SK-N-SH (cell line): Measurements from ENCODE around the gene CA7. TPM values are rescaled to one million over a fixed set of nuclear protein-coding genes. Genes with fewer than 3 reads are reported as not detected.

Experiments used
- CTCF ChIA-PET: fragments of 300-600, 350-600 bp; formaldehyde crosslinking; extraction: SDS; loops from one replicate; lab custom pipeline; 2021; lab: Yijun Ruan, JAX
- POLR2A ChIA-PET: fragments of 350-600 bp; sonication (Branson Sonifier 250); formaldehyde crosslinking; extraction: SDS; loops from one replicate; lab custom pipeline; 2020; ENCODE audit warnings: antibody characterized with exemption, inconsistent platforms; lab: Yijun Ruan, JAX
- DNase-seq: peaks from one replicate; pipeline ENCODE4 v3.0.0; 2012
- H2AFZ ChIP-seq: fragments of 200-600 bp; sonication (generic); 2 replicates; pipeline ENCODE4 v1.8.1; 2016; ENCODE audit warnings: antibody characterized with exemption, mild to moderate bottlenecking, low read depth
- H3F3A ChIP-seq: fragments of 200-600 bp; sonication (generic); replicated peaks from 2 replicates; pipeline ENCODE3; 2016; ENCODE audit warnings: antibody characterized with exemption, mild to moderate bottlenecking; ENCODE audit not compliant: insufficient read depth
- H3K27ac ChIP-seq, 2 experiments: fragments of 200-500 bp in 1 of 2; fragments of 200-600 bp in 1 of 2; sonication (Bioruptor generic) in 1 of 2; sonication (generic), shearing (Covaris generic) in 1 of 2; 2 replicates each; pipeline versions ENCODE4 v1.5.1 to v1.6.1; 2014 to 2016; ENCODE audit warnings: low read depth in 2 of 2, inconsistent platforms in 1 of 2, low read length in 1 of 2, mild to moderate bottlenecking in 1 of 2, mixed read lengths in 1 of 2
- H3K27me3 ChIP-seq: fragments of 200-600 bp; sonication (generic), shearing (Covaris generic); 2 replicates; pipeline ENCODE4 v1.6.1; 2016; ENCODE audit warnings: mixed run types; ENCODE audit not compliant: insufficient read depth
- H3K36me3 ChIP-seq, 2 experiments: fragments of 200-500 bp in 1 of 2; fragments of 200-600 bp in 1 of 2; sonication (Bioruptor generic) in 1 of 2; sonication (generic) in 1 of 2; replicated peaks in 1 of 2; 2 replicates each; pipeline versions ENCODE3 to v1.5.1; 2014 to 2016; ENCODE audit warnings: low read length in 1 of 2, mild to moderate bottlenecking in 1 of 2; ENCODE audit not compliant: insufficient read depth in 2 of 2, control insufficient read depth in 1 of 2
- H3K4me1 ChIP-seq, 2 experiments: fragments of 200-500 bp in 1 of 2; fragments of 200-600 bp in 1 of 2; sonication (Bioruptor generic) in 1 of 2; sonication (generic), shearing (Covaris generic) in 1 of 2; 2 replicates each; pipeline versions ENCODE4 v1.5.1 to v1.6.1; 2014 to 2016; ENCODE audit warnings: low read depth in 1 of 2, low read length in 1 of 2, mixed run types in 1 of 2; ENCODE audit not compliant: insufficient read depth in 2 of 2, control insufficient read depth in 1 of 2
- H3K4me2 ChIP-seq: fragments of 200-600 bp; sonication (generic), shearing (Covaris generic); 2 replicates; pipeline ENCODE4 v1.6.1; 2017; ENCODE audit warnings: mixed run types
- H3K4me3 ChIP-seq, 2 experiments: fragments of 200-500 bp in 1 of 2; fragments of 200-600 bp in 1 of 2; sonication (Bioruptor generic) in 1 of 2; sonication (generic), shearing (Covaris generic) in 1 of 2; 2 replicates each; pipeline versions ENCODE4 v1.5.1 to v1.8.1; 2014 to 2016; ENCODE audit warnings: low read depth in 2 of 2, inconsistent platforms in 1 of 2, low read length in 1 of 2, mild to moderate bottlenecking in 1 of 2, mixed read lengths in 1 of 2, moderate library complexity in 1 of 2
- H3K79me2 ChIP-seq: fragments of 200-600 bp; sonication (generic); 2 replicates; pipeline ENCODE4 v1.8.1; 2017; ENCODE audit warnings: mild to moderate bottlenecking; ENCODE audit not compliant: insufficient read depth
- H3K9ac ChIP-seq: fragments of 200-600 bp; sonication (generic); 2 replicates; pipeline ENCODE4 v1.6.1; 2017; ENCODE audit warnings: mixed run types
- H3K9me2 ChIP-seq: fragments of 200-600 bp; sonication (generic); 2 replicates; pipeline ENCODE4 v1.6.1; 2017; ENCODE audit warnings: mixed run types
- H3K9me3 ChIP-seq: fragments of 200-600 bp; sonication (generic); 2 replicates; pipeline ENCODE4 v1.6.1; 2017; ENCODE audit warnings: mixed run types, mild to moderate bottlenecking, moderate library complexity
- H4K20me1 ChIP-seq: fragments of 200-600 bp; sonication (generic); 2 replicates; pipeline ENCODE4 v1.6.1; 2017; ENCODE audit warnings: mild to moderate bottlenecking, mixed run types; ENCODE audit not compliant: insufficient read depth
- CHD2 ChIP-seq: fragments of 150-350 bp; IDR thresholded peaks from 2 replicates; pipeline ENCODE4 v1.6.1; 2018; ENCODE audit warnings: low read length; ENCODE audit not compliant: partially characterized antibody
- ELF1 ChIP-seq: IDR thresholded peaks from 2 replicates; pipeline ENCODE4 v1.4.0; 2012
- EP300 ChIP-seq, 2 experiments: IDR thresholded peaks; 2 replicates each; pipeline versions ENCODE4 v1.4.0 to v1.6.1; 2012; ENCODE audit warnings: borderline replicate concordance in 1 of 2, low read depth in 1 of 2, low read length in 1 of 2
- FOSL2 ChIP-seq: IDR thresholded peaks from 2 replicates; pipeline ENCODE4 v1.4.0; 2012; ENCODE audit warnings: low read depth, mild to moderate bottlenecking, moderate library complexity, borderline replicate concordance
- FOXJ3 ChIP-seq: sonication (generic); formaldehyde crosslinking; IDR thresholded peaks from 2 replicates; pipeline ENCODE4 v1.5.1; 2020; ENCODE audit warnings: mild to moderate bottlenecking, missing genetic modification reagents
- FOXM1 ChIP-seq: IDR thresholded peaks from 2 replicates; pipeline ENCODE4 v1.4.0; 2012; ENCODE audit warnings: low read depth, mild to moderate bottlenecking
- GATA2 ChIP-seq: sonication (generic); formaldehyde crosslinking; IDR thresholded peaks from 2 replicates; pipeline ENCODE4 v1.5.0; 2020; ENCODE audit warnings: mild to moderate bottlenecking, missing genetic modification reagents
- MEF2A ChIP-seq: IDR thresholded peaks from 2 replicates; pipeline ENCODE4 v1.4.0; 2012; ENCODE audit warnings: low read depth, borderline replicate concordance
- MXI1 ChIP-seq: IDR thresholded peaks from 2 replicates; pipeline ENCODE4 v1.6.1; 2012; ENCODE audit warnings: mild to moderate bottlenecking, low read depth, low read length, improper control_type of control experiment
- NFIC ChIP-seq: IDR thresholded peaks from 2 replicates; pipeline ENCODE4 v1.4.0; 2012; ENCODE audit warnings: borderline replicate concordance
- NRF1 ChIP-seq: IDR thresholded peaks from 2 replicates; pipeline ENCODE4 v1.6.1; 2012; ENCODE audit warnings: low read depth, mild to moderate bottlenecking, low read length
- PBX3 ChIP-seq: IDR thresholded peaks from 2 replicates; pipeline ENCODE4; 2012
- POLR2AphosphoS5 ChIP-seq: IDR thresholded peaks from 2 replicates; pipeline ENCODE4 v1.6.1; 2012; ENCODE audit warnings: low read depth, low read length
- RCOR1 ChIP-seq: fragments of 150-350 bp; IDR thresholded peaks from 2 replicates; pipeline ENCODE4 v1.6.1; 2017; ENCODE audit warnings: antibody characterized with exemption, low read length
- REST ChIP-seq: IDR thresholded peaks from 2 replicates; pipeline ENCODE4 v1.6.1; 2012; ENCODE audit warnings: mild to moderate bottlenecking, low read depth, low read length, moderate library complexity
- RXRA ChIP-seq: IDR thresholded peaks from 2 replicates; pipeline ENCODE4 v1.4.0; 2012; ENCODE audit warnings: low read depth, mild to moderate bottlenecking, borderline replicate concordance
- SIN3A ChIP-seq: IDR thresholded peaks from 2 replicates; pipeline ENCODE4 v1.6.1; 2012; ENCODE audit warnings: low read depth, mild to moderate bottlenecking, low read length, moderate library complexity, borderline replicate concordance
- SMC3 ChIP-seq: IDR thresholded peaks from 2 replicates; pipeline ENCODE4 v1.6.1; 2012; ENCODE audit warnings: low read depth, low read length, improper control_type of control experiment
- TCF12 ChIP-seq: IDR thresholded peaks from 2 replicates; pipeline ENCODE4 v1.4.0; 2012
- YY1 ChIP-seq: IDR thresholded peaks from 2 replicates; pipeline ENCODE4 v1.4.0; 2012; ENCODE audit warnings: low read depth, mild to moderate bottlenecking
- polyA plus RNA-seq, 3 experiments: library from polyadenylated mRNA; depleted of rRNA; stranded (reverse); fragments of >200 nt; gene quantifications; 2 replicates each; pipeline ENCODE4 v1.2.3, GENCODE V29; 2012
- TF ChIP-seq, protein P1 (sequence below): fragments of 200-600 bp; sonication (generic); IDR thresholded peaks from 2 replicates; pipeline ENCODE4 v1.6.1; 2017; ENCODE audit warnings: antibody characterized with exemption, mild to moderate bottlenecking, moderate library complexity
- TF ChIP-seq, protein P2 (sequence below): fragments of 150-350 bp; IDR thresholded peaks from 2 replicates; pipeline ENCODE4 v1.6.1; 2017; ENCODE audit warnings: antibody characterized with exemption, low read length, low read depth, borderline replicate concordance

The CA7 gene
- polyA plus RNA-seq, 1 of the 3 experiments (the other 2 are of a cell fraction), result 0.12 TPM

GRCh38 chr16:66872943-66873684 is 28.9 kb downstream of the CA7 start (continued):
- TF ChIP-seq SMC3 (peak; percentile 64), FOXJ3 (CRISPR knock-in tag) (no peak), YY1 (no peak), GATA2 (no peak), REST (peak; percentile 27; the same call in 1 of the 2 replicates), SIN3A (peak; percentile 82; the same call in 1 of the 2 replicates), MXI1 (peak; percentile 81), NRF1 (no peak), POLR2AphosphoS5 (peak; percentile 43)
- TF ChIP-seq, all 33 proteins: peak for 17

DNA sequence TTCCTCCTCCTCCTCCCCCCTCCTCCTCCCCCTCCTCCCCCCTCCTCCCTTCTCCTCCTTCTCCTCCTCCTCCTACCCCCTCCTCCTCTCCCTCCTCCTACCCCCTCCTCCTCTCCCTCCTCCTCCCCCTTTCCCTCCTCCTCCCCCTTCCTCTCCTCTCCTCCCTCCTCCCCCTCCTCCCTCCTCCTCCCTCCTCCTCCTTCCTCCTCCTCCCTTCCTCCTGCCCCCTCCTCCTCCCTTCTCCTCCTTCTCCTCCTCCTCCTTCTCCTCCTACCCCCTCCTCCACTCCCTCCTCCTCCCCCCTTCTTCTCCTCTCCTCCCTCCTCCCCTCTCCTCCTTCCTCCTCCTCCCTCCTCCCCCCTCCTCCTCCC is 29.5 kb downstream of the CA7 start:
- H2AFZ ChIP-seq, result no peak overlapping the region
- H3K9ac ChIP-seq, result no peak overlapping the region
- ChIA-PET CTCF (interaction anchor here (0.8 to 4.1 kb wide), 36 partner anchors 9 to 467 kb away, joined by 3 to 26 read pairs (median 6); partner anchors contain the start of gene NAE1), POLR2A (interaction anchor here (1.5 kb wide), 1 partner anchor 43 kb away, joined by 5 read pairs; the partner anchor contains the start of gene NAE1)
- H3K36me3 ChIP-seq, result no peaks in the 10 kb centered on the region
- peak overlapping the region in 1 of 2 experiments; percentile 55; a peak in 1 of 4 replicates for H3K27ac ChIP-seq
- DNase-seq, result no peak
- H4K20me1 ChIP-seq, result no peaks in the 10 kb centered on the region
- H3K79me2 ChIP-seq, result no peaks in the 10 kb centered on the region
- peaks cover 3 to 5% of the 10 kb centered on the region in 2 experiments; a peak in 3 of 4 replicates for H3K4me1 ChIP-seq
- no peaks in the 10 kb centered on the region for H3K27me3 ChIP-seq
- no peak overlapping the region for H3K4me3 ChIP-seq
- TF ChIP-seq FOXM1, result no peak
- no peak for TF ChIP-seq CHD2
- no peak for TF ChIP-seq FOXJ3 (CRISPR knock-in tag)
- TF ChIP-seq RXRA, result no peak
- TF ChIP-seq, protein P1, sequence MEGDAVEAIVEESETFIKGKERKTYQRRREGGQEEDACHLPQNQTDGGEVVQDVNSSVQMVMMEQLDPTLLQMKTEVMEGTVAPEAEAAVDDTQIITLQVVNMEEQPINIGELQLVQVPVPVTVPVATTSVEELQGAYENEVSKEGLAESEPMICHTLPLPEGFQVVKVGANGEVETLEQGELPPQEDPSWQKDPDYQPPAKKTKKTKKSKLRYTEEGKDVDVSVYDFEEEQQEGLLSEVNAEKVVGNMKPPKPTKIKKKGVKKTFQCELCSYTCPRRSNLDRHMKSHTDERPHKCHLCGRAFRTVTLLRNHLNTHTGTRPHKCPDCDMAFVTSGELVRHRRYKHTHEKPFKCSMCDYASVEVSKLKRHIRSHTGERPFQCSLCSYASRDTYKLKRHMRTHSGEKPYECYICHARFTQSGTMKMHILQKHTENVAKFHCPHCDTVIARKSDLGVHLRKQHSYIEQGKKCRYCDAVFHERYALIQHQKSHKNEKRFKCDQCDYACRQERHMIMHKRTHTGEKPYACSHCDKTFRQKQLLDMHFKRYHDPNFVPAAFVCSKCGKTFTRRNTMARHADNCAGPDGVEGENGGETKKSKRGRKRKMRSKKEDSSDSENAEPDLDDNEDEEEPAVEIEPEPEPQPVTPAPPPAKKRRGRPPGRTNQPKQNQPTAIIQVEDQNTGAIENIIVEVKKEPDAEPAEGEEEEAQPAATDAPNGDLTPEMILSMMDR, result no peak
- no peak for TF ChIP-seq PBX3
- TF ChIP-seq RCOR1, result no peak
- TF ChIP-seq, protein P2, sequence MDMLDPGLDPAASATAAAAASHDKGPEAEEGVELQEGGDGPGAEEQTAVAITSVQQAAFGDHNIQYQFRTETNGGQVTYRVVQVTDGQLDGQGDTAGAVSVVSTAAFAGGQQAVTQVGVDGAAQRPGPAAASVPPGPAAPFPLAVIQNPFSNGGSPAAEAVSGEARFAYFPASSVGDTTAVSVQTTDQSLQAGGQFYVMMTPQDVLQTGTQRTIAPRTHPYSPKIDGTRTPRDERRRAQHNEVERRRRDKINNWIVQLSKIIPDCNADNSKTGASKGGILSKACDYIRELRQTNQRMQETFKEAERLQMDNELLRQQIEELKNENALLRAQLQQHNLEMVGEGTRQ, result no peak
- TF ChIP-seq NFIC, result no peak
- TF ChIP-seq EP300 (IDR thresholded peaks at IDR 0.05; ENCODE audit: borderline replicate concordance in 1 of 2, low read depth in 1 of 2, low read length in 1 of 2), result no peak
- TF ChIP-seq SIN3A, result no peak
- no peak for TF ChIP-seq ELF1
- no peak for TF ChIP-seq MXI1
- TF ChIP-seq SMC3, result no peak
- no peak for TF ChIP-seq NRF1
- no peak for TF ChIP-seq TCF12
- no peak for TF ChIP-seq FOSL2
- no peak for TF ChIP-seq MEF2A
- H3F3A ChIP-seq, result peaks cover 21% of the 10 kb centered on the region
- no peaks in the 10 kb centered on the region for H3K9me2 ChIP-seq
- H3K9me3 ChIP-seq, result no peaks in the 10 kb centered on the region
- H3K4me2 ChIP-seq, result no peak overlapping the region
